Fibroblast of villous mesenchyme (primary cell): ENCODE data around the gene KCNJ14. TPM values are rescaled to one million over a fixed set of nuclear protein-coding genes. Genes with fewer than 3 reads are reported as not detected.

ENCODE experiments used
- DNase-seq: peaks from one replicate; pipeline ENCODE4 v3.0.0-alpha.2; 2010; ENCODE audit warnings: low read depth
- H3K4me3 ChIP-seq: 2 replicates; pipeline ENCODE4 v1.5.1; 2011; ENCODE audit warnings: low read depth, mild to moderate bottlenecking, low read length
- CTCF ChIP-seq: IDR thresholded peaks from 2 replicates; pipeline ENCODE4 v1.5.1; 2012; ENCODE audit warnings: low read depth, mild to moderate bottlenecking, low read length; ENCODE audit not compliant: insufficient read depth
- total RNA-seq: library from RNA; depleted of rRNA; stranded (reverse); fragments of >200 nt; gene quantifications from 2 replicates; pipeline ENCODE4 v1.2.3, GENCODE V29; 2012

KCNJ14 gene
- total RNA-seq, 1 donor: 0.43 TPM

GRCh38 chr19:48508729-48509411 is 53.5 kb downstream of the KCNJ14 start:
- no peak for TF ChIP-seq CTCF
- no peak for DNase-seq
- no peak overlapping the region for H3K4me3 ChIP-seq

GRCh38 chr19:48509467-48510194 is 54.3 kb downstream of the KCNJ14 start:
- no peak for DNase-seq
- no peak for TF ChIP-seq CTCF
- no peak overlapping the region for H3K4me3 ChIP-seq

GRCh38 chr19:48510421-48511268 is 55.3 kb downstream of the KCNJ14 start:
- DNase-seq: peak; percentile 31
- H3K4me3 ChIP-seq: no peak overlapping the region
- no peak for TF ChIP-seq CTCF

DNA sequence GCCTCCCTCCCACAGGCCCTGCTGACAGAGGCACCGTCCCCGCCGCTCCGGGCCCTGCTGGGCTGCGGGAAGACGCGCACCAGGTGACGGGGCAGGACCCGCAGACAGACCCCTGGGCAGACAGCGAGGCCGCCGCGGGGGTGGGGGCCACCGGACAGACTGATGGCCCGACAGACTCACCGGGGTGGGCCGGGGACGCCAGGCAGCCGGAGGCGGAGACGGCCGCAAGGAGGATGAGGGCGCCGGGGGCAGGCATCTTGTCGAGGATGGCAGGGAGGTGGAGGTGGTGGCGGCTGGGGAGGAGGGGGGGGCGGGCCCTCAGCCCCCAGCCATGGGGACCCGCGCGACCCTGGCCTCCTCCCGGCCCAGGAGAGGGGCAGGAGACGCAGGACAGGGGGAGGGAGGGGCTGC is 56.0 kb downstream of the KCNJ14 start:
- no peak overlapping the region for H3K4me3 ChIP-seq
- no peak for TF ChIP-seq CTCF
- DNase-seq: no peak

GRCh38 chr19:48511800-48512503 is 56.6 kb downstream of the KCNJ14 start, which contains the start of gene LMTK3:
TSS of gene LMTK3 (minus strand) at chr19:48511835. CDS start at chr19:48511576, 259 bp downstream.
- TF ChIP-seq CTCF: no peak
- no peak within 1 kb of the TSS for H3K4me3 ChIP-seq
- DNase-seq: no peak
